ENCODE results near the gene PSMC6.

GRCh38 chr14:52678591-52678990 lies 28.4 kb upstream of the PSMC6 start:
- TF ChIP-seq CTCF (IDR thresholded peaks at IDR 0.05), result peak in 1 of 7 experiments; percentile 30
- TF ChIP-seq POLR2AphosphoS5 (IDR thresholded peaks at IDR 0.05), result no peak
- no peak for TF ChIP-seq EP300 (IDR thresholded peaks at IDR 0.05)
